Right lobe of liver (tissue), 6 donors: ENCODE results near the gene BRSK1. TPM values are rescaled to one million over a fixed set of nuclear protein-coding genes. Genes with fewer than 3 reads are reported as not detected.

Experiments used
- ATAC-seq, 4 donors: fragments of 200-7000 bp; cut with Tn5 transposase; one replicate each; pipeline ENCODE4 v1.9.1; 2020; ENCODE audit warnings: mild to moderate bottlenecking in 4 of 4, moderate library complexity in 4 of 4
- DNase-seq, 3 donors: peaks; one replicate each; pipeline ENCODE4 v3.0.0-alpha.2; 2020
- H3K27ac ChIP-seq, 3 donors: fragments of 200-600 bp; one replicate each; pipeline ENCODE4 v1.8.0; 2022
- H3K27me3 ChIP-seq, 2 donors: fragments of 200-600 bp; one replicate each; pipeline ENCODE4 v1.8.0; 2022
- H3K36me3 ChIP-seq, 4 donors: fragments of 200-600 bp; sonication (generic) in 1 of 4; one replicate each; pipeline versions ENCODE4 v1.5.1 to v1.8.0; 2017 to 2022; ENCODE audit warnings: control low read depth in 1 of 4
- H3K4me1 ChIP-seq, 4 donors: fragments of 200-600 bp; sonication (generic) in 1 of 4; one replicate each; pipeline versions ENCODE4 v1.5.1 to v1.8.0; 2017 to 2022; ENCODE audit warnings: control low read depth in 1 of 4
- H3K4me3 ChIP-seq, 3 donors: fragments of 200-600 bp; one replicate each; pipeline ENCODE4 v1.8.0; 2022
- H3K9me3 ChIP-seq, 4 donors: fragments of 200-600 bp; sonication (generic) in 1 of 4; one replicate each; pipeline versions ENCODE4 v1.5.1 to v1.8.0; 2017 to 2022; ENCODE audit warnings: control low read depth in 1 of 4
- POLR2A ChIP-seq: fragments of 450-650 bp; IDR thresholded peaks from one replicate; pipeline ENCODE4 v1.6.1; 2017; ENCODE audit warnings: antibody characterized with exemption, mild to moderate bottlenecking
- WGBS: methylation state at CpG from one replicate; pipeline ENCODE4 v1.1.6; 2018; ENCODE audit warnings: low coverage, low lambda C conversion rate; ENCODE audit not compliant: insufficient coverage; ENCODE audit errors: missing lambda C conversion rate; 5-methylcytosine and 5-hydroxymethylcytosine counted together
- intact Hi-C, 2 donors: fragments of 100-400 bp; cut with DNase I; formaldehyde crosslinking; loops; one replicate each; pipeline versions ENCODE4 v1.11.2 to v1.14.1; 2022
- total RNA-seq, 6 experiments: library from RNA; depleted of rRNA in 2 of 6; stranded (reverse); fragments of >200 nt in 2 of 6; fragmentation: NEBNext Ultra II Directional in 3 of 6; extraction: Animal tissue kit (Norgen Biotek cat#: 25700) in 3 of 6; gene quantifications; one replicate each; pipeline versions ENCODE4 v1.1.0 to v1.2.4, GENCODE V29; 2016 to 2023
- TF ChIP-seq, protein P1 (sequence below), 4 donors: fragments of 200-600 bp in 3 of 4; fragments of 450-650 bp in 1 of 4; IDR thresholded peaks; one replicate each; pipeline versions ENCODE4 v1.5.1 to v1.8.0; 2016 to 2022; ENCODE audit warnings: antibody characterized with exemption in 4 of 4, mild to moderate bottlenecking in 2 of 4
- donor health status: DM: no; HTN: yes; CAD: no.
- donor health status: DM: no; HTN: no; CAD: no.
- donor health status: DM: no; HTN: no; CAD: no.
- donor health status: DM: no; HTN: yes; CAD: no.
- donor health status: DM: no; HTN: yes; CAD: no.

The BRSK1 gene
- total RNA-seq, 6 experiments from 2014 or later: 0.20 to 0.29 (median 0.24) TPM; not detected in 3

DNA sequence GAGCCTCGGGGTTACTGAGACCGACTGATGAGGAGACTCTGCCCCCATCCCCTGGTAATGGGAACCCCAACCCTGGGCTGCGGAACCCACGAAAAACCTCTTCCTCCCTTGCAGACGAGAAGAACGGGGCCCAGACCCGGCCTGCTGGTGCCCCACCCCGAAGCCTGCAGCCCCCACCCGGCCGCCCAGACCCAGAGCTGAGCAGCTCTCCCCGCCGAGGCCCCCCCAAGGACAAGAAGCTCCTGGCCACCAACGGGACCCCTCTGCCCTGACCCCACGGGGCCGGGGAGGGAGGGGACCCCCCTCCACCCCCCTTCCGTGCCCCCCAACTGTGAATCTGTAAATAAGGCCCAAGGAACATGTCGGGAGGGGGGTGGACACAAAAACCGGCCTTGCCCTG, 28.0 kb downstream of the BRSK1 start:
- Histone ChIP-seq H3K9me3 (no peaks in the 10 kb centered on the region), H3K4me1 (no peaks in the 10 kb centered on the region), H3K4me3 (no peak overlapping the region), H3K36me3 (no peaks in the 10 kb centered on the region), H3K27me3 (no peaks in the 10 kb centered on the region), H3K27ac (no peak overlapping the region)
- intact Hi-C loops: no loop called here
- WGBS: 44% methylated on average over 6 of the region's 18 CpGs
- no peak for ATAC-seq
- TF ChIP-seq POLR2A: no peak
- TF ChIP-seq, protein P1, sequence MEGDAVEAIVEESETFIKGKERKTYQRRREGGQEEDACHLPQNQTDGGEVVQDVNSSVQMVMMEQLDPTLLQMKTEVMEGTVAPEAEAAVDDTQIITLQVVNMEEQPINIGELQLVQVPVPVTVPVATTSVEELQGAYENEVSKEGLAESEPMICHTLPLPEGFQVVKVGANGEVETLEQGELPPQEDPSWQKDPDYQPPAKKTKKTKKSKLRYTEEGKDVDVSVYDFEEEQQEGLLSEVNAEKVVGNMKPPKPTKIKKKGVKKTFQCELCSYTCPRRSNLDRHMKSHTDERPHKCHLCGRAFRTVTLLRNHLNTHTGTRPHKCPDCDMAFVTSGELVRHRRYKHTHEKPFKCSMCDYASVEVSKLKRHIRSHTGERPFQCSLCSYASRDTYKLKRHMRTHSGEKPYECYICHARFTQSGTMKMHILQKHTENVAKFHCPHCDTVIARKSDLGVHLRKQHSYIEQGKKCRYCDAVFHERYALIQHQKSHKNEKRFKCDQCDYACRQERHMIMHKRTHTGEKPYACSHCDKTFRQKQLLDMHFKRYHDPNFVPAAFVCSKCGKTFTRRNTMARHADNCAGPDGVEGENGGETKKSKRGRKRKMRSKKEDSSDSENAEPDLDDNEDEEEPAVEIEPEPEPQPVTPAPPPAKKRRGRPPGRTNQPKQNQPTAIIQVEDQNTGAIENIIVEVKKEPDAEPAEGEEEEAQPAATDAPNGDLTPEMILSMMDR (IDR thresholded peaks at IDR 0.05): no peak
- DNase-seq: no peak

DNA sequence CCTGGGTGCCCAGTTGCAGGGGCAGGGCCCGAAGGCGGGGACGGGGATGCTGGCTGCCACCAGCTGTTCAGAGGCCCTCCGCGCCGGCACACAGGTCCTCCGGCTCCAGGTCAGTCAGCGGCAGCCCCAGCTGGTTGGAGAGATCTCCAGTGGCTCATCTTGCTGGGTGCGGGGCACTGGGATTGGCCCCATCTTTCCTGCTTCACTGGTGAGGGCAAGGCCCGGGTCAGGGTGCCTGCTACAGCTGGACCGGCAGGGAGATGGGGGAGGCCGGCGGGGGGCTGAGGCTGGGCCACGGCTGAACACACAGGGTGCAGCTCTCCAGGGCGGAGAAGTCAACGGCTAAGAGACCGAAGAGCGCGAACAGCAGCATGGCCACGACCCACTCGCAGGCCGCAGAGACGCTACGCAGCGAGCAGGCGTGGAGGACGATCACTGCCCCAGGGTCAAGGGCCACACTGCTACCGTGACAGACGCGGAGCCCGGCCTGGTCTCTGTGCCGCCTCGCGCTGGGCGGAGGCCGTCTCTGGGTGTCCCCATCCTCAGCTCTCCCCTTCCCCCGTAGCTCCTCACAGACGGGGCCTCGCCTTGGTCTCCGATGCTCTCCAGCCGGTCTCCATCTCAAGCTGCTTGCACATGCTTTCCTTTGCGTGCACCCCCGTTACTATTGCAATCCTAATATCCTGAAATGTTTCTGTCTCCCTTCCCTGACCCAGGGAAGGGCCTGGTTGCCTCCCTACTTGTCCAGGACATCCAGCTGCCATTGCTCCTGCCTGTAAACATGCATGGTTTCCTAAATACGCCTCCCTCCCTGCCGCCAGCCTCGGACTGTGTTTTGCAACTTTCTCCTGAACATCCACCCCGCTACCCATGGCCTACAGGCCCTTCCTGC, 29.1 kb downstream of the BRSK1 start:
- no peaks in the 10 kb centered on the region for H3K4me1 ChIP-seq
- H3K27me3 ChIP-seq: no peaks in the 10 kb centered on the region
- TF ChIP-seq, protein P1 (IDR thresholded peaks at IDR 0.05): no peak
- TF ChIP-seq POLR2A: no peak
- WGBS: 63% methylated on average over 8 of the region's 47 CpGs
- H3K36me3 ChIP-seq: no peaks in the 10 kb centered on the region
- DNase-seq (no peak), ATAC-seq (peak in 1 of 4 donors; percentile 10)
- H3K9me3 ChIP-seq: no peaks in the 10 kb centered on the region
- no peak overlapping the region for H3K4me3 ChIP-seq
- intact Hi-C loops: no loop called here
- no peak overlapping the region for H3K27ac ChIP-seq

DNA sequence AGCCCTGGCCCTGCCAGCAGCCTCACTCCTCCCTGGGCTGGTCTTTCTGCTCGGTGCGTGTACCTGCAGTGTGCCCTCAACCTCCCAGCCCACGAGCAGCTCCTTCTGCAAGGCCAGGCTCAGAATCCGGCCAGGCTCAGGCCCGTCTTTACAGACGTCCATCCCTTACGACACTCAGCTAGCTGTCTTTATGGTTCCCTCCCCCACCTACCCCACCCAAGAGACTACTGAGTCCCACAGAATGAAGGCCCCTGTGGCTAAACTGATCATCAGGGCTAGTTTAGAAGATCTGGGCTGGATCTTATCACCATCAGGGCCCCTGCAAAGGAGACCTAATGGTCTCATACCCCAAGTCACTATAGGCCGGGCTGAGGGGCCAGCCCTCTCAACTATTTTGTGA, 30.6 kb downstream of the BRSK1 start:
- Histone ChIP-seq H3K9me3 (no peaks in the 10 kb centered on the region), H3K4me3 (no peak overlapping the region), H3K36me3 (no peaks in the 10 kb centered on the region), H3K27me3 (no peaks in the 10 kb centered on the region), H3K4me1 (no peaks in the 10 kb centered on the region), H3K27ac (no peak overlapping the region)
- ATAC-seq (no peak), DNase-seq (no peak)
- WGBS: 63% methylated on average over 7 of the region's 8 CpGs
- intact Hi-C loops: no loop called here
- TF ChIP-seq, protein P1 (IDR thresholded peaks at IDR 0.05): no peak
- TF ChIP-seq POLR2A: no peak

DNA sequence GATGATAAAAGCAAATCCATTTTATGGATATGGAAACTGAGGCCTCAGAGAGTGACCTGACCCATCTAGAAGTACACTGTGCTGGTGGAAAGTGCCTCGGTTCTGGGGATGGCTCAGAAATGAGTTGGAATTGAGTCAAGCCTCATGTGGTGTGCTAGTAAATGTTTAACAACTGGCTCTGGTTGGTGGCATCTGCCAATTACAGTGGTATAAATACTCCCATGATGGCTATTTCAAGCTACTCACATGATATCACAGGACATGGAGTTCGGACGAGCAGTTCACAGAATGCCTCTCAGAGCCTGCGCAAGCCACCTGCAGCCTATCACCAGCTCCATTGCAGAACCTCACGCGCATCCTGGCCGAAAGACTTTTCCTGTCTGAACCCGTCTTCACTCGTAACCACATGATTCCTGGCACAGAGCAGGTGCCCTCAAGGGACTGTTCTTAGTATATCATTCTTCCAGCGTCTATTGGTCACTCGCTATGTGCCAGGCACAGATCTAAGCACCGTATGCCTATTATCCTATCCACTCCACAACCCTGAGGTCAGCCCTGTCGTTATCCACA, 32.2 kb downstream of the BRSK1 start:
- no peak for TF ChIP-seq POLR2A
- TF ChIP-seq, protein P1 (IDR thresholded peaks at IDR 0.05): no peak
- no peak overlapping the region for H3K4me3 ChIP-seq
- intact Hi-C loops: no loop called here
- no peaks in the 10 kb centered on the region for H3K9me3 ChIP-seq
- DNase-seq (no peak), ATAC-seq (no peak)
- H3K4me1 ChIP-seq: no peaks in the 10 kb centered on the region
- H3K27me3 ChIP-seq: no peaks in the 10 kb centered on the region
- H3K36me3 ChIP-seq: no peaks in the 10 kb centered on the region
- no peak overlapping the region for H3K27ac ChIP-seq
- WGBS: 73% methylated on average over 12 of the region's 13 CpGs
